Lower leg skin (tissue), 4 donors: ENCODE measurements around the gene GIMAP6. TPM values are rescaled to one million over a fixed set of nuclear protein-coding genes. Genes with fewer than 3 reads are reported as not detected.

Experiments
- DNase-seq, 2 donors: peaks; one replicate each; pipeline ENCODE4 v3.0.0-alpha.2; 2019; ENCODE audit warnings: low spot score in 2 of 2
- H3K4me3 ChIP-seq: fragments of 200-600 bp; sonication (generic); 2 replicates; pipeline ENCODE4 v1.5.1; 2017; ENCODE audit warnings: mild to moderate bottlenecking, low read depth; ENCODE audit not compliant: poor library complexity, severe bottlenecking
- CTCF ChIP-seq, 3 donors: fragments of 450-650 bp; IDR thresholded peaks; one replicate each; pipeline ENCODE4 v1.5.1; 2016; ENCODE audit warnings: antibody characterized with exemption in 3 of 3, mild to moderate bottlenecking in 3 of 3, moderate library complexity in 2 of 3
- POLR2A ChIP-seq, 2 donors: fragments of 450-650 bp; IDR thresholded peaks; one replicate each; pipeline ENCODE4 v1.6.1; 2016 to 2017; ENCODE audit warnings: antibody characterized with exemption in 2 of 2, mild to moderate bottlenecking in 1 of 2, moderate library complexity in 1 of 2
- WGBS, 2 donors: methylation state at CpG; one replicate each; pipeline ENCODE4 v1.1.5; 2018; 5-methylcytosine and 5-hydroxymethylcytosine counted together
- intact Hi-C: fragments of 100-400 bp; cut with DNase I; formaldehyde crosslinking; loops from one replicate; pipeline ENCODE4 v1.15.0; 2023; ENCODE audit warnings: low total_unique reads
- total RNA-seq, 4 donors: library from RNA; depleted of rRNA; stranded (reverse); fragments of >200 nt; gene quantifications; one replicate each; pipeline ENCODE4 v1.1.0, GENCODE V29; 2016

The GIMAP6 gene
- total RNA-seq, 4 donors from 2014 or later: 3.6 to 23.6 (median 9.7) TPM

GRCh38 chr7:150648353-150649079 lies 16.3 kb upstream of the GIMAP6 start:
- no peak overlapping the region for H3K4me3 ChIP-seq
- 48 to 54% methylated on average over 3 of the region's 3 CpGs for WGBS, 2 donors
- TF ChIP-seq POLR2A (IDR thresholded peaks at IDR 0.05): no peak
- TF ChIP-seq CTCF (IDR thresholded peaks at IDR 0.05): no peak
- intact Hi-C loops: no loop called here
- no peak for DNase-seq

- intact Hi-C loops: no loop called here
- no peak overlapping the region for H3K4me3 ChIP-seq
- no peak for DNase-seq
- WGBS, 2 donors: 74 to 78% methylated on average over 6 of the region's 6 CpGs
- TF ChIP-seq CTCF (IDR thresholded peaks at IDR 0.05): no peak
- TF ChIP-seq POLR2A (IDR thresholded peaks at IDR 0.05): no peak
Observed at GRCh38 chr7:150645259-150646020, 13.3 kb upstream of the GIMAP6 start.

- DNase-seq: no peak
- WGBS, 2 donors: 80 to 92% methylated on average over 5 of the region's 5 CpGs
- no peak for TF ChIP-seq CTCF (IDR thresholded peaks at IDR 0.05)
- H3K4me3 ChIP-seq: no peak overlapping the region
- intact Hi-C loops: no loop called here
Observed at GRCh38 chr7:150642926-150643325, 10.7 kb upstream of the GIMAP6 start.

GRCh38 chr7:150641854-150642253 lies 9.7 kb upstream of the GIMAP6 start:
- H3K4me3 ChIP-seq: no peak overlapping the region
- DNase-seq: no peak
- TF ChIP-seq CTCF (IDR thresholded peaks at IDR 0.05) (no peak), POLR2A (IDR thresholded peaks at IDR 0.05) (no peak)
- intact Hi-C loops: no loop called here

- intact Hi-C loops: no loop called here
- no peak for DNase-seq
- WGBS, 2 donors: 6 to 23% methylated on average over 1 of the region's 1 CpG
- no peak for TF ChIP-seq CTCF (IDR thresholded peaks at IDR 0.05)
- no peak for TF ChIP-seq POLR2A (IDR thresholded peaks at IDR 0.05)
- H3K4me3 ChIP-seq: no peak overlapping the region
Observed at GRCh38 chr7:150633926-150634325, 1.7 kb upstream of the GIMAP6 start.
